GM19099 (cell line): Measurements from ENCODE around the gene FAM120A.
A peak's percentile ranks its signal among the peaks of the same experiment; 100 is the strongest.

Source experiments
- POLR2A ChIP-seq: IDR thresholded peaks from 3 replicates; pipeline ENCODE4 v1.6.1; 2011; ENCODE audit warnings: low read depth; ENCODE audit not compliant: insufficient read length; ENCODE audit errors: extremely low read depth

The FAM120A gene

GRCh38 chr9:93450945-93451815 lies at the start of gene FAM120A:
FAM120A (plus strand) TSS chr9:93451685; CDS start chr9:93451916, 231 bp downstream.
- TF ChIP-seq POLR2A, result peak; percentile 83

- TF ChIP-seq POLR2A, result no peak
Measured at GRCh38 chr9:93406371-93406770, 45.1 kb upstream of the FAM120A start.

- no peak for TF ChIP-seq POLR2A
Measured at GRCh38 chr9:93413530-93413929, 38.0 kb upstream of the FAM120A start.

- no peak for TF ChIP-seq POLR2A
Measured at GRCh38 chr9:93415176-93415690, 36.3 kb upstream of the FAM120A start.

- no peak for TF ChIP-seq POLR2A
Measured at GRCh38 chr9:93416530-93417235, 34.8 kb upstream of the FAM120A start.

GRCh38 chr9:93417538-93417937 lies 33.9 kb upstream of the FAM120A start:
- TF ChIP-seq POLR2A, result no peak

- no peak for TF ChIP-seq POLR2A
Measured at GRCh38 chr9:93419023-93419422, 32.5 kb upstream of the FAM120A start.

GRCh38 chr9:93422977-93423616 lies 28.4 kb upstream of the FAM120A start:
- no peak for TF ChIP-seq POLR2A

- no peak for TF ChIP-seq POLR2A
Measured at GRCh38 chr9:93427655-93428379, 23.7 kb upstream of the FAM120A start.

GRCh38 chr9:93431539-93432105 lies 19.9 kb upstream of the FAM120A start:
- TF ChIP-seq POLR2A, result no peak

- no peak for TF ChIP-seq POLR2A
Measured at GRCh38 chr9:93432964-93433363, 18.5 kb upstream of the FAM120A start.

GRCh38 chr9:93434056-93434455 lies 17.4 kb upstream of the FAM120A start:
- no peak for TF ChIP-seq POLR2A

GRCh38 chr9:93435386-93435785 lies 16.1 kb upstream of the FAM120A start:
- no peak for TF ChIP-seq POLR2A

- TF ChIP-seq POLR2A, result no peak
Measured at GRCh38 chr9:93436218-93436617, 15.3 kb upstream of the FAM120A start.
